ENCODE measurements around the gene SKIDA1. TPM values are rescaled to one million over a fixed set of nuclear protein-coding genes. Genes with fewer than 3 reads are reported as not detected.

Gene SKIDA1
- total RNA-seq, 1 donor from 2014 or later = 7.8 TPM

DNA sequence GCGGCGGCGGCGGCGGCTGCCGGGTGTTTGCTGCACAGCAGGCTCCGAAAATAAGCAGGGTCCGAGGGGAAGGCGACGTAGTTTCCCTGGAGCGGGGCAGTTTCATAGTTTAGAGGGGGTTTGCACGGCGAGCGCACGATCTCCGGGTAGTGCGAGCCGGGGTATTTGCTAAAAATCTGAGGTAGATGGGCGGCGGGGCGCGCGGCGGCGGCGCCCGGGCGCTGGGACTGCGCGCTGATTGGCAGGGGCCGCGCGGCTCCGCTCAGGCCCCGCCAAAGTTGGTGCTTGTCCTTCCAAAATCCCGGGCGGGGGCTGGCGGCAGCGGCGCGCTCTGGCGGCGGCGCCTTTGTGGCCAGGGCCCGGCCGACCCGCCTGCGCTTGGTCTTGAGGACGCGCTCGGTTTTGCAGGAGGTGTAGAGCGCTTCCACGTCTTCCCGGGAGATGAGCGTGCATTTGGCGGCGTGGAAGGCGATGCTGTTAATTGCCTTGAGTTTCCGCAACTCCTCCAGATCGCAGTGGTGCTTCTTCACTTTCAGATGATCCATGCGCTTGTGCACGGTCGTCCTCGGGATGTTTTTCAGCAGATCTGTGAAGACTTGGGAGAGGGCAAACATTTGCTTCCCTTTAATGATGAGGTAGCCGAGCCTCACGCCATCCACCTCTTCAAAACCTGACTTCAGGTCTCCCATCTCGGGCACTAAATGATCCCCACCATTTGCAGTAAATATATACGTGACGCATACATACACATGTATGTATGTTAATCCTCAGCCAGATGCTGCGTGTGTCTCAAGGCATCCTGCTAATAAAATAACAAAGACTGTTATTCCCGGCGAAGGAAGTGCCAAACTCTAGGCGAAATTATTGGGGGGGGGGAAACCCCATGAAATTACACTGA lies 8.1 kb downstream of the SKIDA1 start:
- Histone ChIP-seq H3K4me1 (ENCODE audit: insufficient read depth, low read length) (peaks cover 49% of the 10 kb centered on the region), H3K27me3 (ENCODE audit: insufficient read depth, low read length) (no peaks in the 10 kb centered on the region), H2AFZ (ENCODE audit: low read depth, low read length) (peak overlapping the region; percentile 85), H3K4me2 (ENCODE audit: low read length) (peak overlapping the region; percentile 94), H3K27ac (ENCODE audit: low read depth, low read length) (peak overlapping the region; percentile 92), H4K20me1 (ENCODE audit: insufficient read depth, low read length) (no peaks in the 10 kb centered on the region), H3K9me3 (ENCODE audit: insufficient read depth, low read depth, low read length) (no peaks in the 10 kb centered on the region), H3K9ac (ENCODE audit: low read length) (peak overlapping the region; percentile 87), H3K79me2 (ENCODE audit: insufficient read depth, low read length) (peaks cover 58% of the 10 kb centered on the region), H3K36me3 (ENCODE audit: insufficient read depth, low read length) (no peaks in the 10 kb centered on the region), H3K4me3 (ENCODE audit: insufficient read depth, low read depth, low read length) (peak overlapping the region; percentile 70)
- FAIRE-seq = no peak
- TF ChIP-seq, protein P1, sequence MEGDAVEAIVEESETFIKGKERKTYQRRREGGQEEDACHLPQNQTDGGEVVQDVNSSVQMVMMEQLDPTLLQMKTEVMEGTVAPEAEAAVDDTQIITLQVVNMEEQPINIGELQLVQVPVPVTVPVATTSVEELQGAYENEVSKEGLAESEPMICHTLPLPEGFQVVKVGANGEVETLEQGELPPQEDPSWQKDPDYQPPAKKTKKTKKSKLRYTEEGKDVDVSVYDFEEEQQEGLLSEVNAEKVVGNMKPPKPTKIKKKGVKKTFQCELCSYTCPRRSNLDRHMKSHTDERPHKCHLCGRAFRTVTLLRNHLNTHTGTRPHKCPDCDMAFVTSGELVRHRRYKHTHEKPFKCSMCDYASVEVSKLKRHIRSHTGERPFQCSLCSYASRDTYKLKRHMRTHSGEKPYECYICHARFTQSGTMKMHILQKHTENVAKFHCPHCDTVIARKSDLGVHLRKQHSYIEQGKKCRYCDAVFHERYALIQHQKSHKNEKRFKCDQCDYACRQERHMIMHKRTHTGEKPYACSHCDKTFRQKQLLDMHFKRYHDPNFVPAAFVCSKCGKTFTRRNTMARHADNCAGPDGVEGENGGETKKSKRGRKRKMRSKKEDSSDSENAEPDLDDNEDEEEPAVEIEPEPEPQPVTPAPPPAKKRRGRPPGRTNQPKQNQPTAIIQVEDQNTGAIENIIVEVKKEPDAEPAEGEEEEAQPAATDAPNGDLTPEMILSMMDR (IDR thresholded peaks at IDR 0.05; ENCODE audit: insufficient read depth, low read depth, low read length) = no peak
- TF ChIP-seq EZH2 (IDR thresholded peaks at IDR 0.05; ENCODE audit: insufficient read depth, low read length) = no peak
- Mint-ChIP-seq H3K36me3 (ENCODE audit: low read depth, unreplicated experiment) (peaks cover 3% of the 10 kb centered on the region), H3K4me1 (ENCODE audit: low read depth, unreplicated experiment) (peaks cover 42% of the 10 kb centered on the region), H3K27ac (ENCODE audit: unreplicated experiment) (peak overlapping the region; percentile 89), H3K9me3 (ENCODE audit: unreplicated experiment) (no peaks in the 10 kb centered on the region), H3K27me3 (ENCODE audit: low read depth, unreplicated experiment) (no peaks in the 10 kb centered on the region), H3K4me3 (ENCODE audit: unreplicated experiment) (peak overlapping the region; percentile 88)
- DNase-seq (ENCODE audit: low read depth) = peak; percentile 64

DNA sequence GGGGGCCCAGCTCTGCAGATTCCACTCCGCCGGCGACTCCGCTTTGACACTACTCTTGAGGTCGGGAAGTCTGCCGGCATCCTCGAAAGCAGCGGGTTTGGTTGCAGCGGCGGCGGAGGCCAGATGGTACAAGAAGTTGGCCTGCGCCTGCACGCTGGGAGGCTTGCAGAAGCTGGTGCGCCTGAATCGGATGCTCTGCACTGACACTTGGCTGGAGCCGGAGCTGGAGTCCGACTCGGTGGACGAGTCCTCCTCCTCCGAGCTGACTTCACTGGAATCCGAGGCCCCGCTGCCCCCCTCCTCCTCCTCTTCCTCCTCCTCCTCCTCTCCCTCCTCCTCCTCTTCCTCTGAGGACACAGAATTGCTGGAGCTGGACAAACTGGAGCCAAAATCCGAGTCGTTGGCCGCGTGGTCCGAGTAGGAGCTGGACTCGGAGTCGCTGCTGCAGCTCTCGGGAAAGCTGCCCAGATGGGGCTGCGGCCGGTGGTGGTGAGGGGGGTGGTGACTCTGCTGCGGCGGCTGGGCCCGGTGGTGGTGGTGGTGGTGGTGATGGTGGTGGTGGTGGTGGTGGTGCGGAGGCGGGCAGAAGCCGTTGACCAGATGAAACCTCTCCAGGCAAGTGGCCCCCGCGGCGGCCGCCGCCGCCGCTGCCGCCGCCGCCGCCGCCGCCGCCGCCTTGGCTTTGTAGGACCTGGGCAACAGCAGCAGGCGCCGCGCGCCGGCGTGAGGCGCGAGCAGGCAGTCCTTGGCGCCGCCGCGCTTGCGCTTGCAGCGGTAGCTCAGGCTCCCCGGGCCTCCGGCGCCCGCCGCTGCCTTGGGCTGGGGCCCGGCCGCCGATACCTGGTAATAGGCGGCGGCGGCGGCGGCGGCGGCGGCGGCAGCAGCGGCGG lies 9.0 kb downstream of the SKIDA1 start:
- DNase-seq (ENCODE audit: low read depth) = peak; percentile 67
- H3K4me3 Mint-ChIP-seq (ENCODE audit: unreplicated experiment) = peak overlapping the region; percentile 84
- Histone ChIP-seq H2AFZ (ENCODE audit: low read depth, low read length) (peak overlapping the region; percentile 53), H3K36me3 (ENCODE audit: insufficient read depth, low read length) (no peaks in the 10 kb centered on the region), H3K4me3 (ENCODE audit: insufficient read depth, low read depth, low read length) (peak overlapping the region; percentile 70), H3K79me2 (ENCODE audit: insufficient read depth, low read length) (peaks cover 66% of the 10 kb centered on the region), H3K27ac (ENCODE audit: low read depth, low read length) (peak overlapping the region; percentile 62), H3K27me3 (ENCODE audit: insufficient read depth, low read length) (no peaks in the 10 kb centered on the region), H3K9ac (ENCODE audit: low read length) (peak overlapping the region; percentile 78), H4K20me1 (ENCODE audit: insufficient read depth, low read length) (no peaks in the 10 kb centered on the region), H3K4me1 (ENCODE audit: insufficient read depth, low read length) (peaks cover 57% of the 10 kb centered on the region), H3K9me3 (ENCODE audit: insufficient read depth, low read depth, low read length) (no peaks in the 10 kb centered on the region), H3K4me2 (ENCODE audit: low read length) (peak overlapping the region; percentile 94)
- peaks cover 41% of the 10 kb centered on the region for H3K4me1 Mint-ChIP-seq (ENCODE audit: low read depth, unreplicated experiment)
- H3K36me3 Mint-ChIP-seq (ENCODE audit: low read depth, unreplicated experiment) = peaks cover 3% of the 10 kb centered on the region
- no peak for TF ChIP-seq EZH2 (IDR thresholded peaks at IDR 0.05; ENCODE audit: insufficient read depth, low read length)
- TF ChIP-seq, protein P1 (IDR thresholded peaks at IDR 0.05; ENCODE audit: insufficient read depth, low read depth, low read length) = no peak
- no peaks in the 10 kb centered on the region for H3K9me3 Mint-ChIP-seq (ENCODE audit: unreplicated experiment)
- no peak for FAIRE-seq
- no peaks in the 10 kb centered on the region for H3K27me3 Mint-ChIP-seq (ENCODE audit: low read depth, unreplicated experiment)
- peak overlapping the region; percentile 71 for H3K27ac Mint-ChIP-seq (ENCODE audit: unreplicated experiment)

Measured in astrocyte (in vitro differentiated cells and primary cell).